Stimulated activated effector memory CD8-positive, alpha-beta T cell treated with anti-CD3 and anti-CD28 coated beads, Interleukin-12 subunit alpha, Interleukin-12 subunit beta, amount 100 ng/mL, for 72 hours (primary cell): ENCODE measurements around the gene RNASE4.
"Not testable (repeated sequence)": the region's sequence is repeated elsewhere in the genome, so short reads cannot be mapped to it uniquely, and the experiment has no call there.

Source experiments
- ATAC-seq: fragments of 150-1000 bp; cut with Tn5 transposase; 2 replicates; pipeline ENCODE4 v1.10.0; 2021
- DNase-seq, 2 donors: peaks; one replicate each; pipeline ENCODE4 v3.0.0; 2021 to 2022; ENCODE audit warnings: low spot score in 2 of 2
- H3K27ac Mint-ChIP-seq: one replicate; pipeline ENCODE4 v1.8.0; 2022; ENCODE audit warnings: mild to moderate bottlenecking, mixed read lengths
- H3K36me3 Mint-ChIP-seq: one replicate; pipeline ENCODE4 v1.8.0; 2022; ENCODE audit warnings: mild to moderate bottlenecking, mixed read lengths
- H3K4me1 Mint-ChIP-seq: one replicate; pipeline ENCODE4 v1.8.0; 2022; ENCODE audit warnings: mixed read lengths
- H3K4me3 Mint-ChIP-seq: one replicate; pipeline ENCODE4 v1.8.0; 2022; ENCODE audit warnings: mild to moderate bottlenecking, mixed read lengths
- H3K9me3 Mint-ChIP-seq: one replicate; pipeline ENCODE4 v1.8.0; 2022; ENCODE audit warnings: mixed read lengths

The RNASE4 gene

DNA sequence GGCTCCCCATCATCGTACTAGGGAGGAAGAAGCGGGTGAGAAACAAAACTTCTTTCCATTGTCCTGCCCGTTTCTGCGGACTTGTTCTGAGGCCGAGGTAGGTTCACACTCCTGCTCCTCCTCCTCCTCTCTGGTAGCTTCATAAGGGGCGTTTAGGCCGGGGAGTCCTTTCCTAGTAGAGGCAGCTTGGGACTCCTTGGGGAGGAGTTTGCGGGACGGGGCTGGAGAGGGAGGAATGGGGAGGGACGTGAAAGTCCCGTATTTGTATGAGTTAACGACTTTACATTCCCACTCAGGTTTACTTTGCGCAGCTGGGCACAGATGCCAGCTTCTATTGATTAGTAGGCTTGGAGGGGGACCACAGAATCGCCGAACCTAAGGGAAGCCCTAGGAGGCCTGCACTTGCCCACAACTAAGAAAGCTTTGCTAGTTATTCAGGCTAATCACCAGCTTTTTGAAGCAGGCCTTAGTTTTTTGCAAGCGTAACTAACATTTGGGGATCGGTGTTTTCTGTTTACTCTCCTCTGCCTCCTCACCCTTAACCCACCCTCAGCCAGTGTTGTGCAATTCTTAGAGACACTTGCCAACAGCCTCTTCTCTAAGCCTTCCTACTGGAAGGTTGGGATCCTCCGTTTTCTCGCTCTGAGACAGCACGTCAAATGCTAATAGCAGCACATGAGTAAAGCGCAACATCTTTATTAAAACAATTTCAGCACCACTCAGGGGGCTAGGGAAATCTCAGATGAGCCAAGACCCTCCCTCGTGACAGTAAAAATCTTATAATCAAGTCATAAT lies 499 bp downstream of the RNASE4 start:
- Mint-ChIP-seq H3K4me1 (no peaks in the 10 kb centered on the region), H3K4me3 (no peak overlapping the region), H3K36me3 (no peaks in the 10 kb centered on the region), H3K27ac (no peak overlapping the region), H3K9me3 (no peaks in the 10 kb centered on the region)
- DNase-seq (no peak), ATAC-seq (no peak)

- Mint-ChIP-seq H3K4me1 (peaks cover 9% of the 10 kb centered on the region), H3K27ac (no peak overlapping the region), H3K36me3 (no peaks in the 10 kb centered on the region), H3K9me3 (no peaks in the 10 kb centered on the region), H3K4me3 (no peak overlapping the region)
- DNase-seq, result no peak
- no peak for ATAC-seq
Measured at GRCh38 chr14:20686386-20687143, 2.2 kb downstream of the RNASE4 start.

- ATAC-seq (no peak), DNase-seq (no peak)
- no peak overlapping the region for H3K4me3 Mint-ChIP-seq
- no peak overlapping the region for H3K27ac Mint-ChIP-seq
- H3K9me3 Mint-ChIP-seq, result no peaks in the 10 kb centered on the region
- H3K36me3 Mint-ChIP-seq, result no peaks in the 10 kb centered on the region
- H3K4me1 Mint-ChIP-seq, result peaks cover 12% of the 10 kb centered on the region
Measured at GRCh38 chr14:20687362-20688166, 3.2 kb downstream of the RNASE4 start.

GRCh38 chr14:20688167-20688839 lies 3.9 kb downstream of the RNASE4 start, which contains the start of gene ANG:
ANG (plus strand) TSS chr14:20688764; CDS start chr14:20693565, 4,801 bp downstream.
- no peak within 1 kb of the TSS for H3K27ac Mint-ChIP-seq
- no peak for DNase-seq
- no peaks in the 10 kb centered on the region for H3K36me3 Mint-ChIP-seq
- no peaks in the 10 kb centered on the region for H3K9me3 Mint-ChIP-seq
- peaks cover 12% of the 10 kb centered on the region for H3K4me1 Mint-ChIP-seq
- no peak for ATAC-seq
- no peak within 1 kb of the TSS for H3K4me3 Mint-ChIP-seq

DNA sequence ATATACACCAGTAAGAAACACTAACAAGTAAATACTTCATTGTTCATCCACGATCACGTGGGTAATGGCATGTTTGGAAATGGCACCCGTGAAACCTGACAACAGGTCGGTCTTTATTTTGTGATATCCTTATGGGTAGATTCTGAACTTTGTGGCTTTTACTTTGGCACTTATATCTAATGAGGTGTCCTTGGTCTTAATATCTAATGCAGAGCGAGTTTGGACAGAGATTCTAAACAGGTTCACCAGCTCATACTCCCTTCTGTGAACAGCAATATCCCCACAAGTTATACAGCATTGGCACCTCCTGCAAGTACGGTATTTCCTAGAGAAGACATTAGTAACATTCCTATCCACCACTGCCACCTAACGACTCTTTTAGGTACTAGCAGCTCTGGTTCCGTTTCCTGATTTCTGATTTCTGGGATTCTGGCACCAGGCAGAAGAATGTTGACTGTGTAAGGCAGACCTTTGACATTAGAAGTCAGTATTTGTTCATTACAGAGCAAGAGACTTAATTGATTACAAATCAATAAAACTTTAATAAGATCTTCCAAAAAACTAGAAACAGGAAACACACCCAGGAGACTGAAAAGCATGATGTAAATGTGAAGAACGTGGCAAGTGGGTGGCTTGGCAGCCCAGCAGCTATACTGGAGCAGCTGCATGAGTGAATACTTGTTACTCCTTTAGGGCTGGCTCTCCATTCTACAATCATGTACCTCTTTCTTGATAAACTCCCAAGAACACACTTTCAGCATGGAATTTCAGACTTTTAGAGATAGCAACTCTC lies 6.7 kb downstream of the RNASE4 start:
- H3K4me1 Mint-ChIP-seq, result peaks cover 12% of the 10 kb centered on the region
- no peak overlapping the region for H3K4me3 Mint-ChIP-seq
- DNase-seq, result peak in 1 of 2 donors; percentile 55
- no peaks in the 10 kb centered on the region for H3K9me3 Mint-ChIP-seq
- H3K27ac Mint-ChIP-seq, result no peak overlapping the region
- no peaks in the 10 kb centered on the region for H3K36me3 Mint-ChIP-seq
- ATAC-seq, result peak; percentile 74

DNA sequence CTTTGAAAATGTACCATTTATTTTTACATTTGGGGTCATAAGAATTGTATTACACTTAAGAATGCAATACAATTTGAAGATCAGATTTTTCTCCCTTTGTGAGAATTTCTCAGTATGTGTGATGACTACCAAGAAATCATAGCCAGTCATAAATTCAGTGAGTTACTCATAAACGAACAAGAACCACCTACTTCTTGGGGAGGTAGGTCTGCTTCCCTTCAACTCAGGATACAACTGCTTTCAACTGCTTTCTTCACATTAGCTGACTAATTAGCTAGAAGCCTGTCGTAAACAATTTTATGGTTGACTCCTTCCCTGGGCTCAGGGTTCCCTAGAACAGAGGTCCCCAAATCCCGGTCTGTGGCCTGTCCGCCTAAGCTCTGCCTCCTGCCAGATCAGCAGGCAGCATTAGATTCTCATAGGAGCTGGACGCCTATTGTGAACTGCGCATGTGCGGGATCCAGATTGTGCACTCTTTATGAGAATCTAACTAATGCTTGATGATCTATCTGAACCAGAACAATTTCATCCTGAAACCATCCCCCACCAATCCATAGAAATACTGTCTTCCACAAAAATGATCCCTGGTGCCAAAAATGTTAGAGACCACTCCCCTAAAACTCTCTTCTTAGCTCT lies 7.9 kb downstream of the RNASE4 start:
- Mint-ChIP-seq H3K4me1 (peaks cover 12% of the 10 kb centered on the region), H3K4me3 (no peak overlapping the region), H3K36me3 (no peaks in the 10 kb centered on the region), H3K27ac (no peak overlapping the region), H3K9me3 (no peaks in the 10 kb centered on the region)
- DNase-seq (no peak), ATAC-seq (peak; percentile 90)

GRCh38 chr14:20696764-20697163 lies 12.4 kb downstream of the RNASE4 start:
- DNase-seq (no peak), ATAC-seq (no peak)
- Mint-ChIP-seq H3K4me1 (peaks cover 6% of the 10 kb centered on the region), H3K4me3 (no peak overlapping the region), H3K27ac (no peak overlapping the region), H3K36me3 (no peaks in the 10 kb centered on the region), H3K9me3 (no peaks in the 10 kb centered on the region)

DNA sequence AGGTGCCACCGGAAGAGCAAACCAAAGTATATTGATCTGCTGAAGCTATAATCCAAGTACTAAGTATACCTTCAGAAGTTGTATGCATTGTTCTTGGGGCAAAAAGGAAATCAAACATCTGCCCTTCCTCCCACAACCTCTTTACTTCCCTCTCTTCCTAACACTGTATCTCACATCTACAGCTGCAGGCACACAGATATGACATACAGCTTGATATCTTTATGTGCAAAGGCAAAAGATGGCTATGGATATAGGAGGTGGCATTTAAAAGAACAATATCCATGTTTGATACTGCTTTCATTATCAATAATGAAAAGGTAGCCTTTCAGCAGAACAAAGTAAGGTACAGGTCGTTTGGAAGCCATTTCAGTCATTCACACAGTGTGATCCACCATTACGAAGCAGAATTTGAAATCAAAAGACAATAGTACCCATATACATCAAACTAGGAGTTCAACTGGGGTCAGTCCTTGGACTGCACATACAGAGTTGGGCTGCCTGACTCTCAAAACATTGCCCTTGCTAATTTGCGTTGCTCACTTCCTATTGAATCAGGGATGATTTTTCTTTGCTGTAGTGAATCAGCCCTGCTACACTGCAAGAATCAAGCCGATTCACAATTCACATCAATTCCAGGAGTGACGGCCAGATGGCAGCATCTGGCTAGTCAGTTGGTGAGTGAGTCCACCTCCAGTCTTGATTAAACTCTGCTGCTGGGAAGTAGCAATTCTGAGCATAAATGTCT lies 13.1 kb downstream of the RNASE4 start:
- no peak overlapping the region for H3K27ac Mint-ChIP-seq
- H3K9me3 Mint-ChIP-seq, result no peaks in the 10 kb centered on the region
- peak; percentile 42 to 78 for DNase-seq

GRCh38 chr14:20698018-20698329 lies 13.6 kb downstream of the RNASE4 start:
- H3K4me1 Mint-ChIP-seq, result peaks cover 6% of the 10 kb centered on the region
- no peak overlapping the region for H3K4me3 Mint-ChIP-seq
- ATAC-seq, result no peak
- no peaks in the 10 kb centered on the region for H3K9me3 Mint-ChIP-seq
- DNase-seq, result no peak
- H3K27ac Mint-ChIP-seq, result no peak overlapping the region
- H3K36me3 Mint-ChIP-seq, result no peaks in the 10 kb centered on the region

More for the DNA sequence above, 13.1 kb downstream of the RNASE4 start:
- H3K4me1 Mint-ChIP-seq, result peaks cover 6% of the 10 kb centered on the region
- no peak overlapping the region for H3K4me3 Mint-ChIP-seq
- ATAC-seq, result peak; percentile 86
- no peaks in the 10 kb centered on the region for H3K36me3 Mint-ChIP-seq

DNA sequence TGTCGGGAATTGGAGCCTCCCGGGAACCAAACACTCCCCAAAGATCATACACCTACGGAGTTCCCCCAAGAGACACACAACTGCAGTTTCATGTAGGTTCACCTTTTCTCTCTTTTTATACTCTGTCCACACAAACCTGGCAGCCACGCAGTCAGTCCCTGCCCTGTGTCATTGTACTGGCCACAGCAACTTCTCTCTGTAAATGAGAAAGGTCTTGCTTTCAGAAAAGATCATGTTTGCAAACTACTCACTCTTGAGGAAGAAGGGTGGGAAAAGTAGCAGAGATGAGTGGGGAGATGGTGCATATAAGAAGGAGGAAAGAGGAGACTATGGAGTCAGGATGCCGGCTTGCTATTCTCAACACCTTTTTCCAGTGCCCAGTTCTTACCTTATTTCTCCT lies 14.6 kb downstream of the RNASE4 start:
- Mint-ChIP-seq H3K36me3 (no peaks in the 10 kb centered on the region), H3K4me3 (no peak overlapping the region), H3K4me1 (peaks cover 6% of the 10 kb centered on the region), H3K9me3 (no peaks in the 10 kb centered on the region), H3K27ac (no peak overlapping the region)
- no peak for ATAC-seq
- no peak for DNase-seq

GRCh38 chr14:20699931-20700330 lies 15.6 kb downstream of the RNASE4 start:
- Mint-ChIP-seq H3K27ac (no peak overlapping the region), H3K36me3 (no peaks in the 10 kb centered on the region), H3K4me1 (peaks cover 6% of the 10 kb centered on the region), H3K9me3 (no peaks in the 10 kb centered on the region), H3K4me3 (no peak overlapping the region)
- ATAC-seq (no peak), DNase-seq (no peak)

- not testable (repeated sequence) for H3K4me1 Mint-ChIP-seq, H3K4me3 Mint-ChIP-seq, H3K36me3 Mint-ChIP-seq, ATAC-seq, H3K27ac Mint-ChIP-seq, H3K9me3 Mint-ChIP-seq, DNase-seq
Measured at GRCh38 chr14:20700965-20701364, 16.6 kb downstream of the RNASE4 start.

DNA sequence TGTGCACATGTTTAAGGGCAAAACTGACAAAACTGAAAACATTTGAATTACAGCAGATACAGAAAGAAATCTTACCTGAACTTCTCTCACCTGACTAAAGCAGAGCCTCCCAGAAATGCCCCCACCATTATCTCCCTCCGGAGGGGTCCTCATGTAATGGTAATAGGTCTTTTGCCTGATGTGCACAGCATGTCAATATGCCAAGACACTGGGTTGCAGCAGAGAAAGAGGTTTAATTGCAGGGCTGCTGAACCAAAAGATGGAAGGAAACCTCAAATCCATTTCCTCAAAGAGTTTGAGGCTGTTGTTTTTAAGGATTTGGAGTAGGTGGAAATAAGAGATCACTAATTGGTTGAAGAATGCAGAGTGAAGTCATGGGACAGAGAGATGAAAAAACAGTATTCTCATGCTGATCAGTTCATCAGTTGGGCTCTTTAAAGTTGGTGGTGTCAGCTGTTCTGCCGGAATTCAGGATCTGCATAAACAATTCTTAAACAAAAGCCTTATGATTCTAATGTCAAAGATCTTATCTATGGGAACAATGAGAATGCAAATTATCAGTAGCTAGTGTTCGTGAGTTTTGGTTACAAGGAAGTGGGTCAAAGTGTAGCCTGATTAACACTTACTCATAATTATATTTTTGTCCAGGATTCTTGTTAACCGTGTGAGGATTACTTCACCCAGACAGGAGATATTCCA lies 22.4 kb downstream of the RNASE4 start:
- H3K4me1 Mint-ChIP-seq, result no peaks in the 10 kb centered on the region
- ATAC-seq, result no peak
- DNase-seq, result no peak
- no peaks in the 10 kb centered on the region for H3K9me3 Mint-ChIP-seq
- no peak overlapping the region for H3K4me3 Mint-ChIP-seq
- no peak overlapping the region for H3K27ac Mint-ChIP-seq
- H3K36me3 Mint-ChIP-seq, result no peaks in the 10 kb centered on the region
